MG63 (cell line): ENCODE measurements around the gene RUFY2. TPM values are rescaled to one million over a fixed set of nuclear protein-coding genes. Genes with fewer than 3 reads are reported as not detected.
"Not testable (repeated sequence)": the region's sequence is repeated elsewhere in the genome, so short reads cannot be mapped to it uniquely, and the experiment has no call there.

Experiments used
- DNase-seq: peaks from one replicate; pipeline ENCODE4 v3.0.0-alpha.2; 2020
- H3K27me3 ChIP-seq: fragments of 250-450 bp; sonication (Bioruptor Pico); 2 replicates; pipeline ENCODE4 v1.5.1; 2020; ENCODE audit warnings: mild to moderate bottlenecking, moderate library complexity
- H3K36me3 ChIP-seq: fragments of 250-450 bp; sonication (Bioruptor Pico); 2 replicates; pipeline ENCODE4 v1.5.1; 2020; ENCODE audit warnings: mild to moderate bottlenecking, moderate library complexity
- H3K4me3 ChIP-seq: fragments of 250-450 bp; sonication (Bioruptor Pico); 2 replicates; pipeline ENCODE4 v1.5.1; 2020; ENCODE audit warnings: mild to moderate bottlenecking, moderate library complexity
- H3K9me3 ChIP-seq: fragments of 250-450 bp; sonication (Bioruptor Pico); 2 replicates; pipeline ENCODE4 v1.5.1; 2020; ENCODE audit warnings: mild to moderate bottlenecking, moderate library complexity
- total RNA-seq: library from RNA; depleted of rRNA; stranded (reverse); fragments of >200 nt; shearing (Covaris generic); gene quantifications from 2 replicates; pipeline ENCODE4 v1.2.3, GENCODE V29; 2014; ENCODE audit warnings: low replicate concordance; rRNA removed

The RUFY2 gene, protein sequence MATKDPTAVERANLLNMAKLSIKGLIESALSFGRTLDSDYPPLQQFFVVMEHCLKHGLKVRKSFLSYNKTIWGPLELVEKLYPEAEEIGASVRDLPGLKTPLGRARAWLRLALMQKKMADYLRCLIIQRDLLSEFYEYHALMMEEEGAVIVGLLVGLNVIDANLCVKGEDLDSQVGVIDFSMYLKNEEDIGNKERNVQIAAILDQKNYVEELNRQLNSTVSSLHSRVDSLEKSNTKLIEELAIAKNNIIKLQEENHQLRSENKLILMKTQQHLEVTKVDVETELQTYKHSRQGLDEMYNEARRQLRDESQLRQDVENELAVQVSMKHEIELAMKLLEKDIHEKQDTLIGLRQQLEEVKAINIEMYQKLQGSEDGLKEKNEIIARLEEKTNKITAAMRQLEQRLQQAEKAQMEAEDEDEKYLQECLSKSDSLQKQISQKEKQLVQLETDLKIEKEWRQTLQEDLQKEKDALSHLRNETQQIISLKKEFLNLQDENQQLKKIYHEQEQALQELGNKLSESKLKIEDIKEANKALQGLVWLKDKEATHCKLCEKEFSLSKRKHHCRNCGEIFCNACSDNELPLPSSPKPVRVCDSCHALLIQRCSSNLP
- total RNA-seq, result 8.4 and 16.4 TPM in 2 replicates

DNA sequence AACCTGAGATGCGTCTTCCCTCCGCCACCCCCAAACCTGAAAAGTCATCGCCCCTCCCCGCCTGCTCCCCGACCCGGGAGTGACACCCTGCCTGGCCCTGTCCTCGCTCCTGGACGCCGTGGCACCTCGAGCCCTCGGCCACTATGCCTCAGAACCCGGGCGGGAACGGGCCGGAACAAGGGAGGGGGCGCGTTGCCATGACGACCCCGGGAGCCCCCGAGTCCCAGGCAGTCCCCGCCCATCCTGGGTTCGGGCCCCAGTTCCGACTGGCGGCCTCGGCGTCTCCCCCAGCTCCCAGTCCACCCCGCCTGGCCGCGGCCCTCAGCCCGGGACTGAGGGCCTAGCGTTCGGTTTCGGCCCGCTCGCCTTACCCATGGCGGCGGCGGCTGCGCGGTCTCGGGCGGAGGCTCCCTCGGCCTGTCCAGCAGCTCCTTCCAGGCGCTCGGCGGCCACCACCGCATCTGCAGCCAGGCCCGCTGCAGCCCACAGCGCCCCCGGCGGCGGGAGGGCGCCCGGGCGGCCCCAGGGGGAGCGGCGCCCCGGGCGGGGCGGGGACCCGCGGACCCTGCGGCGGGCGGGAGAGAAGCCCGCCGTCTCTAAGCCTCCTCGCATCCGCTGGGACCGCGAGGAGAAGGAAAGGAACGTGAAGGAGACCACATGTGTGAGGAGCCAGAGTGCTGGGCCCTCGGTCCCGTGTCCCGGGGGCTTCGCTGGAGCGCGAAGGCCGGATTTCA is at the start of gene RUFY2:
RUFY2 (minus strand) TSS at position 463 of the 734 bp plus-strand sequence; CDS start at position 375, 88 bp downstream.
- Histone ChIP-seq H3K36me3 (peaks cover 11% of the 10 kb centered on the region), H3K4me3 (peak within 1 kb of the TSS; percentile 84), H3K27me3 (no peaks in the 10 kb centered on the region), H3K9me3 (no peaks in the 10 kb centered on the region)
- peak; percentile 82 for DNase-seq

DNA sequence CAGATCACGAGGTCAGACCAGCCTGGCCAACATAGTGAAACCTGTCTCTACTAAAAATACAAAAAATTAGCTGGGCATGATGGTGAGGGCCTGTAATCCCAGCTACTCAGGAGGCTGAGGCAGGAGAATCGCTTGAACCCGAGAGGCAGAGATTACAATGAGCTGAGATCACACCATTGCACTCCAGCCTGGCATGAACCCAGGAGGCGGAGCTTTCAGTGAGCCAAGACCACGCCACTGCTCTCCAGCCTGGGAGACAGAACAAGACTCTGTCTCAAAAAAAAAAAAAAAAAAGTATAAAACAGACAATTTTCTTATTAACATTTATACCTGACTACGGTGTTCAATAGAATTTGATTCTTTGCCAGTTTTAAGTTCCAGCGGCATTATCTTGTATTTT is 42.6 kb upstream of the RUFY2 start:
- not testable (repeated sequence) for H3K9me3 ChIP-seq, H3K4me3 ChIP-seq, H3K27me3 ChIP-seq
- peaks cover 25% of the 10 kb centered on the region for H3K36me3 ChIP-seq
- DNase-seq, result peak; percentile 40

DNA sequence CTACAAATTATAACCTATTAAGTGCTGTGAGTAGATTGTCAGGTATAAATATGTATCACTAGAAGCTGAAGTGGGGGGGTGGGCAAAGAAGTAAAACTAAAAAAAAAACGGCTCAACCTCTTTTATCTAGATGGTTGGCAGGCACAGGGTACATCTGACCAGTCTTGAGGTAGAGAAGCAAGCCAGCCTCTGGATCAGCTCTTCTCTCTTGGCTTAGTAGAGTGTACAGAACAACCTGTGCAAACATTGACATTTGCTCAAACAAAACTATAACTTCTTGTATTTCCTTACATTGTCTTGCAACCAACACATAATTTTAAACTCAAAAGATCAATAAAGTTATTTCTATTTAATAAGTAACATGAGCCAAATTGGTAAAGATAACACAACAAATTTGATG is 39.1 kb upstream of the RUFY2 start:
- Histone ChIP-seq H3K4me3 (no peak overlapping the region), H3K9me3 (no peaks in the 10 kb centered on the region), H3K27me3 (no peaks in the 10 kb centered on the region), H3K36me3 (peaks cover 16% of the 10 kb centered on the region)
- DNase-seq, result no peak

DNA sequence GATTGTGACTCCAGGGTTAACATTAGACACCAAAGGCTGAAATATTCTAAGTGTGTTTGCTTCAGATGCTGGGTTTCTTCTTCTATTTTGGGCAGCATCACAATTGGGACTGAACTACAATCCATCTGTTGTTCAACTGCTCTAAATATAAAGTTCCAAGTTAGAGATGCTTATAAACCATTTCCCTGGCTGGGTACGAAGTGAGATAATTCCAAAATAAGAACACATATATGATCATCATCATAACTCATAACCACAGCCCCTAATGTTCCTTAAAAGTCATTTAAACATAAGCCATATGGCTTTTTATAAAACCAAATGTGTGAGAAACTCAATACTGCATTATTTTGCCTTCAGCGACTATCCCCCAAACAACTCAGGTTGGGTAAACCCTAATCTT is 35.9 kb upstream of the RUFY2 start:
- Histone ChIP-seq H3K27me3 (no peaks in the 10 kb centered on the region), H3K36me3 (peaks cover 17% of the 10 kb centered on the region), H3K4me3 (no peak overlapping the region), H3K9me3 (no peaks in the 10 kb centered on the region)
- no peak for DNase-seq

DNA sequence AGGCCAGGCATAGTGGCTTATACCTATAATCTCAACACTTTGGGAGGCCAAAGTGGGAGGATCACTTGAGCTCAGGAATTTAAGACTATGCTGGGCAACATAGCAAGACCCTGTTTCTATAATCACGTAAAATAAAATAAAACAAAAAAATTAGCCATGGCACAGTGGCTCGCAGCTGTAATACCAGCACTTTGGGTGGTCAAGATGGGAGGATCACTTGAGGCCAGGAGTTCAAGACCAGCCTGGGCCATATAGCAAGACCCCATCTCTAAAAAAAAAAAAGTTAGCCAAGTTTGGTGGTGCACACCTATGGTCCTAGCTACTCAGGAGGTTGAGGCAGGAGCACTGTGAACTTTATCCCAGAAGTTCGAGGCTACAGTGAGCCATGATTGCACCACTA is 33.8 kb upstream of the RUFY2 start:
- Histone ChIP-seq H3K36me3 (peaks cover 16% of the 10 kb centered on the region), H3K9me3 (no peaks in the 10 kb centered on the region), H3K4me3 (no peak overlapping the region), H3K27me3 (no peaks in the 10 kb centered on the region)
- no peak for DNase-seq

DNA sequence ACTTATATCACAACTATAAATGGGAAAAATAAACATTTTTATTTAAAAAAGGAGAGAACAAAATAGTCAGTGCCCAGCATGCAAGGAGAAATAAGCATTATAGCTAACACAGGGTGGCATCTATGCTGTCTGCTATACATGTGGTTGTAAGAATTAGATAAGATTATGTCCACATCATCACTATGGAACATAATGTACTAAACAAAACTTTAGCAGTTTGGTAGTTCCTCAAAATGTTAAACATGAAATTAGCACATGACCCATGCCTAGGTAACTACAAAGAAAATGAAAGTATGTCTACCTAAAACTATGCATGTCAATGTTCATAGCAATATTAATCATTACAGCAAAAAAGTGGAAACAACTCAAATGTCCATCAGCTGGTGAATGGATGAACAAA is 28.7 kb upstream of the RUFY2 start:
- H3K4me3 ChIP-seq, result no peak overlapping the region
- DNase-seq, result no peak

DNA sequence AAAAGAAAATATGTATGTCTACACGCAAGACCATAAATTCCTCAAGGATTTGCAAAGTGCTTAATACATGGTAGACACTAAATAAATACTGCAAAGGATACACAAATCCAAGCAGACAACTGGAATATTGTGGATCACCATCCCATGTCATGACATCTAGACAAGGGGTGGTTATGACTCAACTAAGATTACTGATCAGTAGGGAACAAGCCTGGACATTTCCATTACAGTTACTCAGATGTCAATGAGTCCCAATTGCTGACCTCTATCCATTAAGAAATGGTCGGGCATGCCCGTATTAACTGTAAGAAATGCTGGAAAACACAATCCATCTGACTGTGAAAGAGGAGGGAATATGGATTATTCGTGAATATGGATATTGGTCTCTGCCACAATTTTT is 27.6 kb upstream of the RUFY2 start:
- Histone ChIP-seq H3K9me3 (no peaks in the 10 kb centered on the region), H3K4me3 (no peak overlapping the region), H3K27me3 (no peaks in the 10 kb centered on the region), H3K36me3 (peaks cover 17% of the 10 kb centered on the region)
- no peak for DNase-seq

More for the DNA sequence above, 28.7 kb upstream of the RUFY2 start:
- Histone ChIP-seq H3K36me3 (peaks cover 21% of the 10 kb centered on the region), H3K27me3 (no peaks in the 10 kb centered on the region), H3K9me3 (no peaks in the 10 kb centered on the region)

DNA sequence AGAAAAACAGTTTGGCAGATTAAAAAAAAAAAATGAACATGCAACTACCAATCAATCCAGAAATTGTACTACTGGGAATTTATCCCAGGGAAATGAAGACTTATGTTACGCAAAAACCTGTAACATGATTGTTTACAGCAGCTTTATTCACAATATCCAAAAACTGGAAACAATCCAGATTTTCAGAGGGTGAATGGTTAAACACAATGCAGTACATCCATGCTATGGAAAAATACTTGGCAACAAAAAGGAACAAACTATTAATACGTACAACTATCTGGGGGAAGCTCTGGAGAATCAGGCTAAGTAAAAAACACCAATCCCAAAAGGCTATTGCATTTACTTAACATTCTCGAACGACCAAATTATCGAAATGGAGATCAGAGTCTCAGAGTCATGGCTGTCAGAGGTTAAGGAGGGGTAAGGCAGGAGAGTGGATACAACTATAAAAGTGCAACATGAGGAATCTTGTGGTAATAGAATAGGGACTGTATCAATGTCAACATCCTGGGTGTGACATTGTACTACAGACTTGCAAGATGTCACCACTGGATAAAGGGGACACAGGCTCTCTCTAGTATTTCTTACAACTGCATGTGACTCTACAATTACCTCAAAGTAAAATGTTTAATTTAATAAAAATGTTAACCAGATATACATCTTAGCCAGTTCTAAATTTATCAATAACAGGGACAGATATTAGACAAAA is 21.5 kb upstream of the RUFY2 start:
- no peak overlapping the region for H3K4me3 ChIP-seq
- H3K36me3 ChIP-seq, result peaks cover 16% of the 10 kb centered on the region
- no peaks in the 10 kb centered on the region for H3K9me3 ChIP-seq
- H3K27me3 ChIP-seq, result no peaks in the 10 kb centered on the region
- DNase-seq, result no peak

DNA sequence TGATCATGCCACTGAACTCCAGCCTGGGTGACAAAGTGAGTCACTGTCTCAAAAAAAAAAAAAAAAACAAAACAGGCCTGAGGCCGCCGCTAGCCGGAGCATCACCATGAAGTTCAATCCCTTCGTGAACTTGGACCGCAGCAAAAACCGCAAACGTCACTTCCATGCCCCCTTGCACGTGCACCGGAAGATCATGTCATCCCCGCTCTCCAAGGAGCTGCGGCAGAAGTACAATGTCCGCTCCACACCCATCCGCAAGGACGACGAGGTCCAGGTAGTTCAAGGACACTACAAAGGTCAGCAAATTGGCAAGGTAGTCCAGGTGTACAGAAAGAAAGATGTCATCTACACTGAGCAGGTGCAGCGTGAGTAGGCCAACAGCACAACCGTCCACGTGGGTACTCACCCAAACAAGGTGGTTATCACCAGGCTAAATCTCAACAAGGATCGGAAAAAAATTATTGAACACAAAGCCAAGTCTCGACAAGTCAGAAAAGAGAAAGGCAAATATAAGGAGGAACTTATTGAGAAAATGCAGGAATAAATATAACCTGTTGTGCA is 17.5 kb upstream of the RUFY2 start:
- Histone ChIP-seq H3K27me3 (no peaks in the 10 kb centered on the region), H3K9me3 (no peaks in the 10 kb centered on the region), H3K36me3 (peaks cover 17% of the 10 kb centered on the region), H3K4me3 (no peak overlapping the region)
- no peak for DNase-seq

DNA sequence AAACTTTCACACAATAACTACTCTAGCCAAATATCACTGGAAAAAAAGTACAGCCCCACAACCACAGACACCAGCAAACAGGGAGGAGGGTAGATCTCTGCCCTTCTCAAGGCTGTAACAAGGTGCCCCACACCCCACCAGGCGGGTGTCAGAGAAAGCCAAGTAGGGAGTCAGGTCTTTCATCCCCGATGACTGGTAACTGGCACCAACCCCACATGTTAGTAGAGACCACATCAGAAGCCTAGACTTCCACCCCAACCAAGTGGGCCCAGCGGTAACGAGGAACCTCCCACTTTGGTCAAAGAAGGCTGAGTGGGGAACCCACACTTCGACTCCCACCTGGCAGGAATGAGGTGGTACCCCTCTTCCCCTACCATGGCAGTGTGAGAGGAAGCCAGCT is 16.4 kb upstream of the RUFY2 start:
- no peak for DNase-seq
- H3K4me3 ChIP-seq, result no peak overlapping the region
- no peaks in the 10 kb centered on the region for H3K9me3 ChIP-seq
- no peaks in the 10 kb centered on the region for H3K27me3 ChIP-seq
- H3K36me3 ChIP-seq, result peaks cover 17% of the 10 kb centered on the region

DNA sequence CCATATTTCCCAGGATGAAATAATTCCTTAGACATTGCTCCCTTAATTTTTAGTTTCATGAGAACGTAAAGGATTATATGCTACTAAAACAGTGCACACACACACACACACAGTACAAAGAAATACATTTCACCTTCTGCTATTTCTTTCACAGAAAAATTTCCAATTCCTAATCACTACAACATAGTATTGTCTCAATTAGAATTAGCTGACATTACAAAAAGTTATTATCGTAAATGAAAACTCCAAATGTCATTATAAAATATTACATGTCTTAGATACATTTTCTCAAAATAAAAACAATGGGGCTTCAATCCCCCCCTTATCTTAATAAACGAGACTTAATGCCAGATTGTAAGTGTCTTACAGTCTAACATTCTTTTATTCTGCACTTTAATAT is 12.3 kb upstream of the RUFY2 start:
- H3K36me3 ChIP-seq, result peaks cover 13% of the 10 kb centered on the region
- H3K9me3 ChIP-seq, result no peaks in the 10 kb centered on the region
- H3K4me3 ChIP-seq, result no peak overlapping the region
- H3K27me3 ChIP-seq, result no peaks in the 10 kb centered on the region
- DNase-seq, result no peak

DNA sequence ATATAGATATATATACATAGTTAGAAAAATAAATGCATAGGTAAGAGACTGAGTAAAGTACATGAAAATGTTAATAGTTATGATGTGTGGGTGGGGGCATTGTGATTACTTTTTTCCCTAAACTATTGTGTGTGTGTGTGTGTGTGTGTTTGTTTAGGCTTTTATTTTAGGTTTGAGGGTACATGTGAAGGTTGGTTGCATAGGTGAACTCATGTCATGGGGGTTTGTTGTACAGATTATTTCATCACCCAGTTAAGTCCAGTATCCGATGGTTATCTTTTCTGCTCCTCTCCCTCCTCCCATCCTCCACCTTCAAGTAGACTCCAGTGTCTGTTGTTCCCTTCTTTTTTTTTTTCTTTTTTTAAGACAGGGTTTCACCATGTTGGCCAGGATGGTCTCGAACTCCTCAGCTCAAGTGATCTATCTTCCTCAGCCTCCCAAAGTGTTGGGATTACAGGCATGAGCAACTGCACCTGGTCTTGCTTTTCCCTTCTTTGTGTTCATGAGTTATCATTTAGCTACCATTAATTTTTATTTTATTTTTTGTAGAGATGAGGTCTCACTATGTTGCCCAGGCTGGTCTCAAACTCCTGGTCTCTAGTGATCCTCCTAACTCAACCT is 1.9 kb upstream of the RUFY2 start:
- DNase-seq, result no peak
- no peaks in the 10 kb centered on the region for H3K27me3 ChIP-seq
- peaks cover 4% of the 10 kb centered on the region for H3K36me3 ChIP-seq
- no peak overlapping the region for H3K4me3 ChIP-seq
- no peaks in the 10 kb centered on the region for H3K9me3 ChIP-seq

DNA sequence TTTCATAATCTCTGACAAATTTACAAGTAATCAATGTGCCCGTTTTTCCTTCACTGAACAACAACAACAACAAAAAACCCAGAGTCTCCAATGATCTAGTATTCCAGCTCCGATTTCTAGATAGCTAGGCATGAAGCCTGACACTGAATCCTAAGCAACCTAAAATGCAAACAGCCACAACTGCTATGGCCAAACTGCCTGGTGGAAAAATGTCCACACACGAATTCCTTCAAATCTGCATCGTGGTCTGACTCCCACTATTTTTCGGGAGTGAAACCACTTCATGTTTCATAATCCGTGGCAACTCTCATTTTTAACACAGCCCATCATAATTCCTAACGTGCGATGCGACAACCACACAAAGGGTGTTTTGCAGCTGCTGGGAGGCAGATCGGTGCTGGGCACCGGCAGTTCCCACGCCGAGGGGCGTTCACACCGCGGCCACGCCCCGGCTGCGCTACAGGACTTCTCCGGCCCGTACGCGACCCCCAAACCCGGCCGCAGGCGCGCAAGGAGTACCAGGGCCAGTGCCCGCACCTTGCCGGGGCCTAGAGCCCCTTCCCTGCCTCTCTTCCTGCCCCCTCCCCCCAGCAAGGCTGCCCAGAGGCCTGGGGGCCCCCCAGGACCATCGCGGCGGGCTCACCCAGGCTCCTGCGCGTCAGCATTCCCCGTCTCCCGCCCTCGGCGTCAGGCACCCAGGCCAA is 814 bp downstream of the RUFY2 start:
- Histone ChIP-seq H3K27me3 (no peaks in the 10 kb centered on the region), H3K4me3 (peak overlapping the region; percentile 84), H3K36me3 (peaks cover 17% of the 10 kb centered on the region), H3K9me3 (no peaks in the 10 kb centered on the region)
- DNase-seq, result peak; percentile 69

DNA sequence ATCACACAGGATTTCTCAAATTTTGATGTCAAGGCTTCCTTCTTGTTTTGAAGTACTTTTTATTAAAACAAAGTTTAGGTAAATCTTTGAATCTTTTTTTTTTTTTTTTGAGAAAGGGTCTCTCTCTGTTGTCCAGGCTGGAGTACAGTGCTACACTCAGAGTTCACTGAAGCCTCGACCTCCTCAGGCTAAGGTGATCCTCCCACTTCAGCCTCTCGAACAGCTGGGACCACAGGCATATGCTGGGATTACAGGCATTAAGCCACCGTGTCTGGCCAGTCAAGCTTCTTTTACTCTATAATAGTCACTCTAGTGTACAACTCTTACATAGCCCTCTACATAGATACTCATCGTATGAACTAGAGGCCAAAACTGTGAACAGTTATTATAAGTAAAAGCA is 3.4 kb downstream of the RUFY2 start:
- no peak overlapping the region for H3K4me3 ChIP-seq
- H3K9me3 ChIP-seq, result no peaks in the 10 kb centered on the region
- H3K27me3 ChIP-seq, result no peaks in the 10 kb centered on the region
- peaks cover 30% of the 10 kb centered on the region for H3K36me3 ChIP-seq
- no peak for DNase-seq

DNA sequence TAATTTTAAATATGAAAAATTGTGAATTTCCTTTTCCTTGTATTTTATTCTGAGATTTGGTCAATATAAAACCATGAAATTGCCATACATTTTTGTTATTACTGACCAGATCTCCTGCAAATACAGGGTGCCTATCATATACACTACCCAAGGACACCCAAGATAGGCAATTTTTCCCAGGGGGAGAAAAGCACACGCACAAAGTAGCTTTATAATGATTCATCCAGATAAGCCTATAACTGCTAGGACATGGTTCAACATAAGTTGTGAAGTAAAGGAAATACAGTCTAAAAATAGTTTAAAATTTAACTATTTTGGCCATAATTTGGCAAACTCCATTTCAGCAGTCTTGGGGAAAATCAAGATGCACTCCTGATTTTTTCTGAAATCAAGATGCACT is 4.8 kb downstream of the RUFY2 start:
- no peak for DNase-seq
- no peaks in the 10 kb centered on the region for H3K27me3 ChIP-seq
- no peaks in the 10 kb centered on the region for H3K9me3 ChIP-seq
- no peak overlapping the region for H3K4me3 ChIP-seq
- H3K36me3 ChIP-seq, result peaks cover 30% of the 10 kb centered on the region

DNA sequence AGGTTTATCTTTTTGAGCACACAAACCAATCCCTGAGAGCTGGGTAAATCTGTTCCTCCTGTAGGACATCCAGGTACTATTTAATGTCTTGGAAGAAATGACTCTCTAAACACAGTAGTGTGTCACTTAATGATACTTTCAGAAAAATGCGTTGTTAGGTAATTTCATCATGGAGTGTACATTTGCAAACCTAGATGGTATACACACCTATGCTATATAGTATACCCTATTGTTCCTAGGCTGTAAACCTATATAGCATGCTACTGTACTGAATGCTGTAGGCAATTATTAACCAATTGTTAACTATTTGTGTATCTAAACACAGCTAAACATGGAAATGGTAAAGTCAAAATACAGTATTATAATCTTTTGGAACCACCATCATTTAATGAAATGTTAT is 10.1 kb downstream of the RUFY2 start:
- peaks cover 51% of the 10 kb centered on the region for H3K36me3 ChIP-seq
- no peaks in the 10 kb centered on the region for H3K9me3 ChIP-seq

More for the DNA sequence above, 10.1 kb downstream of the RUFY2 start:
- H3K27me3 ChIP-seq, result no peaks in the 10 kb centered on the region
- no peak overlapping the region for H3K4me3 ChIP-seq
- no peak for DNase-seq
